Measurements from ENCODE around the gene TP53AIP1. TPM values are rescaled to one million over a fixed set of nuclear protein-coding genes. Genes with fewer than 3 reads are reported as not detected.

TP53AIP1 gene
- total RNA-seq, 1 donor from 2014 or later = 0.24 TPM

GRCh38 chr11:128940603-128941002 lies 2.1 kb downstream of the TP53AIP1 start:
- Mint-ChIP-seq H3K4me3 (no peak overlapping the region), H3K36me3 (no peaks in the 10 kb centered on the region), H3K4me1 (ENCODE audit: unreplicated experiment) (peaks cover 17% of the 10 kb centered on the region), H3K27ac (no peak overlapping the region), H3K9me3 (no peaks in the 10 kb centered on the region), H3K27me3 (peaks cover 3% of the 10 kb centered on the region)
- no peak for DNase-seq (ENCODE audit: extremely low spot score, unreplicated experiment)
- TF ChIP-seq CTCF (conservative IDR thresholded peaks at IDR 0.05) = no peak

- no peak overlapping the region for H3K4me3 Mint-ChIP-seq
- no peak for DNase-seq (ENCODE audit: extremely low spot score, unreplicated experiment)
- no peaks in the 10 kb centered on the region for H3K36me3 Mint-ChIP-seq
- H3K9me3 Mint-ChIP-seq = no peaks in the 10 kb centered on the region
- peaks cover 17% of the 10 kb centered on the region for H3K4me1 Mint-ChIP-seq (ENCODE audit: unreplicated experiment)
- no peak for TF ChIP-seq CTCF (conservative IDR thresholded peaks at IDR 0.05)
- no peak overlapping the region for H3K27ac Mint-ChIP-seq
- H3K27me3 Mint-ChIP-seq = peaks cover 3% of the 10 kb centered on the region
Observed at GRCh38 chr11:128940156-128940555, 2.5 kb downstream of the TP53AIP1 start.

GRCh38 chr11:128939591-128939990 lies 3.1 kb downstream of the TP53AIP1 start:
- H3K4me3 Mint-ChIP-seq = no peak overlapping the region
- no peaks in the 10 kb centered on the region for H3K9me3 Mint-ChIP-seq
- TF ChIP-seq CTCF (conservative IDR thresholded peaks at IDR 0.05) = no peak
- peaks cover 3% of the 10 kb centered on the region for H3K27me3 Mint-ChIP-seq
- H3K36me3 Mint-ChIP-seq = no peaks in the 10 kb centered on the region
- H3K4me1 Mint-ChIP-seq (ENCODE audit: unreplicated experiment) = peaks cover 17% of the 10 kb centered on the region
- DNase-seq (ENCODE audit: extremely low spot score, unreplicated experiment) = no peak
- H3K27ac Mint-ChIP-seq = no peak overlapping the region

GRCh38 chr11:128938156-128938885 lies 4.3 kb downstream of the TP53AIP1 start:
- Mint-ChIP-seq H3K9me3 (peaks cover 5% of the 10 kb centered on the region), H3K4me1 (ENCODE audit: unreplicated experiment) (peaks cover 23% of the 10 kb centered on the region), H3K4me3 (no peak overlapping the region), H3K36me3 (no peaks in the 10 kb centered on the region), H3K27me3 (peaks cover 3% of the 10 kb centered on the region), H3K27ac (no peak overlapping the region)
- TF ChIP-seq CTCF (conservative IDR thresholded peaks at IDR 0.05) = no peak
- DNase-seq (ENCODE audit: extremely low spot score, unreplicated experiment) = no peak

- Mint-ChIP-seq H3K4me3 (no peak overlapping the region), H3K9me3 (peaks cover 5% of the 10 kb centered on the region), H3K27me3 (peaks cover 3% of the 10 kb centered on the region), H3K36me3 (no peaks in the 10 kb centered on the region), H3K27ac (no peak overlapping the region), H3K4me1 (ENCODE audit: unreplicated experiment) (peaks cover 20% of the 10 kb centered on the region)
- no peak for DNase-seq (ENCODE audit: extremely low spot score, unreplicated experiment)
- TF ChIP-seq CTCF (conservative IDR thresholded peaks at IDR 0.05) = no peak
Observed at GRCh38 chr11:128937480-128937879, 5.2 kb downstream of the TP53AIP1 start.
